ENCODE data around the gene TAAR8. TPM values are rescaled to one million over a fixed set of nuclear protein-coding genes. Genes with fewer than 3 reads are reported as not detected.

The TAAR8 gene
- total RNA-seq (2016; rRNA removed; fragmentation: Illumina TruSeq; extraction: Trizol), result not detected in 2 replicates
- total RNA-seq (2016; cell fraction: cytosol; rRNA removed; fragmentation: Illumina TruSeq; extraction: Trizol; ENCODE audit: low read depth), result not detected in 2 replicates
- total RNA-seq (2016; cell fraction: insoluble cytoplasmic fraction; rRNA removed; fragmentation: Illumina TruSeq; extraction: Trizol), result not detected in 2 replicates
- total RNA-seq (2016; cell fraction: membrane; rRNA removed; fragmentation: Illumina TruSeq; extraction: Trizol), result not detected in 2 replicates
- not detected in 2 replicates for total RNA-seq (2016; cell fraction: nucleus; rRNA removed; fragmentation: Illumina TruSeq; extraction: Trizol)
- 0.07 TPM in 1 of 2 replicates, not detected in the other for polyA plus RNA-seq (2011; rRNA removed)
- not detected in 2 replicates for polyA plus RNA-seq (2011; cell fraction: cytosol; rRNA removed)
- not detected in 2 replicates for polyA plus RNA-seq (2011; cell fraction: nucleus; rRNA removed)
- polyA plus RNA-seq (2012), result not detected in 2 replicates
- not detected in 2 replicates for polyA plus RNA-seq (2016; cell fraction: cytosol; fragmentation: Illumina TruSeq; extraction: Trizol; ENCODE audit: low read depth)
- not detected in 2 replicates for polyA plus RNA-seq (2016; cell fraction: insoluble cytoplasmic fraction; fragmentation: Illumina TruSeq; extraction: Trizol; ENCODE audit: low read depth)
- polyA plus RNA-seq (2016; cell fraction: membrane; fragmentation: Illumina TruSeq; extraction: Trizol; ENCODE audit: low read depth), result not detected in 2 replicates
- not detected in 2 replicates for polyA plus RNA-seq (2016; cell fraction: nucleus; fragmentation: Illumina TruSeq; extraction: Trizol; ENCODE audit: insufficient read depth, low read depth)
- polyA minus RNA-seq (2011; rRNA and poly(A)+ RNA removed; ENCODE audit: low replicate concordance), result not detected in 2 replicates
- polyA minus RNA-seq (2011; cell fraction: cytosol; rRNA and poly(A)+ RNA removed), result not detected in 2 replicates
- polyA minus RNA-seq (2011; cell fraction: nucleus; rRNA and poly(A)+ RNA removed), result not detected in 2 replicates
- Bru-seq, nascent RNA, result not detected
- not detected for BruChase-seq, experiment 1, labeled RNA remaining after a 6-hour chase
- BruChase-seq, experiment 2, labeled RNA remaining after a 2-hour chase, result percentile 18 among the genes with signal in this experiment
- long read RNA-seq, experiment 1, result 0 reads
- long read RNA-seq, experiment 2, result 0 reads

- H2AFZ ChIP-seq (ENCODE audit: low read length), result no peak within 1 kb of the TSS
- intact Hi-C loops (cut with micrococcal nuclease; ENCODE audit: unreplicated experiment), result no loop called here
- CTCF ChIA-PET (ENCODE audit: low intra/inter-chr PET ratio, low total read pairs), result no interaction called here
Observed at GRCh38 chr6:132552372-132552771, at the start of gene TAAR8. Gene TAAR8 (plus strand): TSS chr6:132552672. CDS start chr6:132552693, 21 bp downstream.

GRCh38 chr6:132504757-132505156 lies 47.7 kb upstream of the TAAR8 start:
- POLR2A ChIA-PET, result no interaction called here
- TF ChIP-seq AHDC1 (CRISPR knock-in tag; IDR thresholded peaks at IDR 0.05; ENCODE audit: borderline replicate concordance) (no peak), TFAP4 (IDR thresholded peaks at IDR 0.05; ENCODE audit: borderline replicate concordance, low read depth) (0 out of 2 replicates have a peak, but pooled peaks have one; percentile 25), SAP130 (CRISPR knock-in tag; IDR thresholded peaks at IDR 0.05; ENCODE audit: low read depth) (peak; percentile 22; the same call in 1 of the 2 replicates)

More at GRCh38 chr6:132552372-132552771, at the start of gene TAAR8:
- Histone ChIP-seq H3K4me3 (replicated peaks in 1 of 3; ENCODE audit: insufficient read depth in 1 of 3, low read depth in 2 of 3, low read length in 3 of 3) (no peak within 1 kb of the TSS), H3K79me2 (ENCODE audit: insufficient read depth, low read length) (no peaks in the 10 kb centered on the region), H3K27ac (ENCODE audit: extremely low read length, insufficient read depth, low read length) (no peak within 1 kb of the TSS), H3K9me3 (ENCODE audit: low read length) (no peaks in the 10 kb centered on the region), H4K20me1 (ENCODE audit: insufficient read depth, low read length) (no peaks in the 10 kb centered on the region), H3K4me1 (ENCODE audit: insufficient read depth, low read length) (no peaks in the 10 kb centered on the region), H3K4me2 (ENCODE audit: low read depth, low read length) (no peak within 1 kb of the TSS), H3K27me3 (ENCODE audit: control insufficient read depth in 1 of 2, insufficient read depth in 2 of 2, low read length in 2 of 2) (no peaks in the 10 kb centered on the region), H3K9ac (ENCODE audit: insufficient read depth, low read depth, low read length) (no peak within 1 kb of the TSS), H3K36me3 (replicated peaks in 1 of 2; ENCODE audit: control insufficient read depth in 1 of 2, insufficient read depth in 2 of 2, low read length in 2 of 2) (no peaks in the 10 kb centered on the region)
- DNase-seq (ENCODE audit: low spot score) (no peak), FAIRE-seq (no peak), ATAC-seq (no peak)
- WGBS (ENCODE audit: low lambda C conversion rate), result 44% methylated on average over 2 of the region's 2 CpGs
- POLR2A ChIA-PET, result no interaction called here
- BruUV-seq (replicated peaks), result no TSS peak
- in situ Hi-C loops (cut with HindIII; ENCODE audit: extremely low pct_ligation_motif_present, low pct_unique_long_range_greater_than_20kb), result no loop called here
- no peak for TF ChIP-seq HNRNPK (IDR thresholded peaks at IDR 0.05; ENCODE audit: low read depth, low read length, poor library complexity, severe bottlenecking)
- TF ChIP-seq ZNF543 (CRISPR knock-in tag; IDR thresholded peaks at IDR 0.05), result no peak
- no peak for TF ChIP-seq ESRRA (CRISPR knock-in tag; IDR thresholded peaks at IDR 0.05; ENCODE audit: low read depth)
- no peak for TF ChIP-seq HDAC1 (CRISPR knock-in tag; IDR thresholded peaks at IDR 0.05)
- no peak for TF ChIP-seq MLLT10 (CRISPR knock-in tag; IDR thresholded peaks at IDR 0.05)
- no peak for TF ChIP-seq ZNF775 (CRISPR knock-in tag; IDR thresholded peaks at IDR 0.05; ENCODE audit: borderline replicate concordance)
- no peak for TF ChIP-seq ZZZ3 (CRISPR knock-in tag; IDR thresholded peaks at IDR 0.05; ENCODE audit: borderline replicate concordance)

More at GRCh38 chr6:132504757-132505156, 47.7 kb upstream of the TAAR8 start:
- in situ Hi-C loops (cut with HindIII; ENCODE audit: extremely low pct_ligation_motif_present, low pct_unique_long_range_greater_than_20kb), result no loop called here
- no peaks in the 10 kb centered on the region for H3K9me3 ChIP-seq (ENCODE audit: low read length)
- no peak overlapping the region for H2AFZ ChIP-seq (ENCODE audit: low read length)
- H3K79me2 ChIP-seq (ENCODE audit: insufficient read depth, low read length), result peaks cover 39% of the 10 kb centered on the region
- DNase-seq (ENCODE audit: low spot score) (no peak), ATAC-seq (no peak), FAIRE-seq (no peak)
- H3K4me3 ChIP-seq (replicated peaks in 1 of 3; ENCODE audit: insufficient read depth in 1 of 3, low read depth in 2 of 3, low read length in 3 of 3), result no peak overlapping the region
- CTCF ChIA-PET (ENCODE audit: low intra/inter-chr PET ratio, low total read pairs), result no interaction called here
- H3K36me3 ChIP-seq (replicated peaks in 1 of 2; ENCODE audit: control insufficient read depth in 1 of 2, insufficient read depth in 2 of 2, low read length in 2 of 2), result peaks cover 2 to 31% of the 10 kb centered on the region in 2 experiments; a peak in 4 of 5 replicates
- peaks cover 5% of the 10 kb centered on the region; the same call in 1 of the 2 replicates for H3K4me1 ChIP-seq (ENCODE audit: insufficient read depth, low read length)
- H4K20me1 ChIP-seq (ENCODE audit: insufficient read depth, low read length), result peaks cover 11% of the 10 kb centered on the region
- no TSS peak for BruUV-seq (replicated peaks)
- H3K4me2 ChIP-seq (ENCODE audit: low read depth, low read length), result no peak overlapping the region
- intact Hi-C loops (cut with micrococcal nuclease; ENCODE audit: unreplicated experiment), result no loop called here
- no peak overlapping the region for H3K27ac ChIP-seq (ENCODE audit: extremely low read length, insufficient read depth, low read length)
- H3K27me3 ChIP-seq (ENCODE audit: control insufficient read depth in 1 of 2, insufficient read depth in 2 of 2, low read length in 2 of 2), result no peaks in the 10 kb centered on the region
- no peak overlapping the region for H3K9ac ChIP-seq (ENCODE audit: insufficient read depth, low read depth, low read length)
- 91% methylated on average over 5 of the region's 5 CpGs for WGBS (ENCODE audit: low lambda C conversion rate)

All from HepG2 (cell line).